ENCODE data around the gene BACH2.
A peak's percentile ranks its signal among the peaks of the same experiment; 100 is the strongest.
"Not testable (repeated sequence)": the region's sequence is repeated elsewhere in the genome, so short reads cannot be mapped to it uniquely, and the experiment has no call there.

Gene BACH2

GRCh38 chr6:90296341-90297114 is at the start of gene BACH2:
TSS of gene BACH2 (minus strand) at chr6:90296843. CDS start at chr6:90008844, 287,999 bp downstream.
- DNase-seq, result peak; percentile 93

- DNase-seq, result no peak
Measured at GRCh38 chr6:90343576-90343975, 46.9 kb upstream of the BACH2 start.

GRCh38 chr6:90338409-90338808 is 41.8 kb upstream of the BACH2 start:
- no peak for DNase-seq

- no peak for DNase-seq
Measured at GRCh38 chr6:90336388-90336947, 39.8 kb upstream of the BACH2 start.

- no peak for DNase-seq
Measured at GRCh38 chr6:90333928-90334327, 37.3 kb upstream of the BACH2 start.

- DNase-seq, result not testable (repeated sequence)
Measured at GRCh38 chr6:90332978-90333543, 36.4 kb upstream of the BACH2 start.

GRCh38 chr6:90329386-90330077 is 32.9 kb upstream of the BACH2 start:
- no peak for DNase-seq

- DNase-seq, result no peak
Measured at GRCh38 chr6:90328004-90328403, 31.4 kb upstream of the BACH2 start.

GRCh38 chr6:90326404-90327057 is 29.9 kb upstream of the BACH2 start:
- DNase-seq, result no peak

GRCh38 chr6:90323706-90324105 is 27.1 kb upstream of the BACH2 start:
- no peak for DNase-seq

GRCh38 chr6:90322976-90323474 is 26.4 kb upstream of the BACH2 start:
- no peak for DNase-seq

GRCh38 chr6:90319979-90320685 is 23.5 kb upstream of the BACH2 start:
- DNase-seq, result no peak

GRCh38 chr6:90319044-90319443 is 22.4 kb upstream of the BACH2 start:
- no peak for DNase-seq

- no peak for DNase-seq
Measured at GRCh38 chr6:90315986-90316385, 19.3 kb upstream of the BACH2 start.

GRCh38 chr6:90315354-90315950 is 18.8 kb upstream of the BACH2 start:
- no peak for DNase-seq

- no peak for DNase-seq
Measured at GRCh38 chr6:90314514-90314913, 17.9 kb upstream of the BACH2 start.

GRCh38 chr6:90311569-90311968 is 14.9 kb upstream of the BACH2 start:
- no peak for DNase-seq

- DNase-seq, result no peak
Measured at GRCh38 chr6:90305800-90306448, 9.3 kb upstream of the BACH2 start.

- DNase-seq, result no peak
Measured at GRCh38 chr6:90304308-90304707, 7.7 kb upstream of the BACH2 start.

- no peak for DNase-seq
Measured at GRCh38 chr6:90303039-90303438, 6.4 kb upstream of the BACH2 start.

- DNase-seq, result no peak
Measured at GRCh38 chr6:90302320-90302719, 5.7 kb upstream of the BACH2 start.

Data from right hindlimb (tissue), 1 donor.